GM15510 (cell line): ENCODE results near the gene SETD7.

ENCODE experiments used
- POLR2A ChIP-seq: IDR thresholded peaks from 3 replicates; pipeline ENCODE4 v1.6.1; 2011; ENCODE audit warnings: borderline replicate concordance; ENCODE audit not compliant: insufficient read length; ENCODE audit errors: extremely low read depth

SETD7 gene

GRCh38 chr4:139537292-139537691, 18.7 kb downstream of the SETD7 start:
- TF ChIP-seq POLR2A, result no peak

DNA sequence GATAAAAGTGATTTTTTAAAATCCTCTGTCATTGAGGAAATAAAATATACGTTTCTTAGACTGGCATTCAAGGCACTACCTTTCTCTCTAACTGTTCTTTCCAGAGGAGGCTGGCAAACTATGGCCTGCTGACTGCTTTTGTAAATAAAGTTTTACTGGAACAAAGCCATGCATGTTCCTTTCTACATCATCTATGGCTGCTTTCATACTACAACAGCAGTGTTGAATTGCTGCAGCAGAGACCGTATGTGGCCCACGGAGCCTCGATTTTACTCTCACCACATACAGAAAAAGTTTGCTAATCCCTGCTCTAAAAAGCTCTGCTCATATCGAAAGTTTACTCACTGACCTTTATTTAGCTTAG, 20.2 kb downstream of the SETD7 start:
- no peak for TF ChIP-seq POLR2A

DNA sequence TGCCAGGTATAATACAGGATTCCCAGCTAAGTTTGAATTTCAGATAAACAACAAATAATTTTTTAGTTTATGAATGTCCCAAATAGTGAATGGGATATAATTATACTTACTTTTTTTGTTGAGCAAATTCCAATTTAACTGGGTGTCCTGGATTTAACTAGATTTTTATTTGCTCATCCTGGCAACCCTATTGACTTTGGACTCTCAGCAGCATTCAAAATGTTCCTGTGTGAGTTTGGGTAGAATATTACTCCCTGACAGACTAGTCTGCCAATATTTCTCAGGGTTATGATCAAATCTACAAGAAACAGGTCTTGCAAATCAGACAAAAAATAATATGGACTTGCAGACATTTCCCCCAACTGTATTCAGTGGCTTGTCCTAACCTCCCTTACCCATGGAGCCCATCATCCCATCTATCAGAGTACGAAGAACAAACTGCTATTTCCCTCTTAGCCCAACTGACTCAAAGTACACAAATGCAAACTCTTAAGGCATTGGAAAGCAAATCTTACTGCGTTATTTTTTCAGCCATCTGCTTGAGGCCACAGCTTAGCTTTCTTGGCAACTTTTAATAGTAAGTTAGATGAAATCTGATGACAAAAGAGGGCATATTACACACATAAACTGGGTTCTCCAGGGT, 20.7 kb downstream of the SETD7 start:
- no peak for TF ChIP-seq POLR2A

GRCh38 chr4:139534287-139534950, 21.6 kb downstream of the SETD7 start:
- TF ChIP-seq POLR2A, result no peak

GRCh38 chr4:139533511-139533910, 22.5 kb downstream of the SETD7 start:
- no peak for TF ChIP-seq POLR2A

DNA sequence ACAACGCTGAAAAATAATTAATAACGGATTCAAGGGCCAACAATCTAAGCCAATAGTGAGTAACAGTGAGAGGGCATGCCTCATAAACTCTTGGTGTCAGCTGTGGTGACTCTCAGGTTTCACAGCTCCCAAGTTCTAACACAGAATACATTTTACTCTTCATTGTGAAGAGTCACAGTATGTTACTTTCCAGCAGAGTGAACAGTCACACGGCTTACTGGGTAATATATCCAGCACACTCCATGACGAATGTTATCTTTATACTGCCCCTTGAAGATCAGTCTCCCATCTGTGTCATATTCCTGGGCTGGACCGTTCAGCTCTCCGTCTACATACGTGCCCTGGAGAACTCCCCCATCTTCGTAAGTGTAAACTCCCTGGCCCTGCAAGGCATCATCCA, 23.1 kb downstream of the SETD7 start:
- TF ChIP-seq POLR2A, result no peak

DNA sequence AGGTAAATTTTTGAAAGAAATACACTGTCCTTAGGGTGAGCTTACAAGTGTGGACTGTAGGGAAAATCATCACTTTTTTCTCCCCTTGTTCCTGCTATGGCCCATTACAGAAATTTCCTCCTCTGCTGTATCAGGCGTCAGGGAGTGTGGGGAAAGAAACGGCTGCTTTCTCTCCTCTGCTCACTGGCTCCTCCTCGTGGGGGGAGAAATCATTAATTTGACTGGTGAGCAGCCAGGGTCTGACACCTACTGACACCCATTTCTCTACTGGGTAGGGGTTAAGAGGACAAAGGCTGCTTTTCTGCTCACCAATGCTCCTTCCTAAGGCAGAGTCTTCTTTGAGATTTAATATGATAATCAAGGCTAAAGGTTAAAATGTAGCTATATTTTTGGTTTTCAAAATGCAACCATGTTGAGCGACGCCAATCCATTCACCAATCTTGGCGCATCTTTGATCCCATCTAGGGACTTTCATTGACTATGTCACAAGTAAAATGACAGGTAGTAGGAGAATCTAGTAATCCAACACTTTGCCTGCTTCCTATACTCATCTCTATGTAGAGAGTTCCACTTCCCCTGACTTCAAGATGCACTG, 25.1 kb downstream of the SETD7 start:
- no peak for TF ChIP-seq POLR2A

DNA sequence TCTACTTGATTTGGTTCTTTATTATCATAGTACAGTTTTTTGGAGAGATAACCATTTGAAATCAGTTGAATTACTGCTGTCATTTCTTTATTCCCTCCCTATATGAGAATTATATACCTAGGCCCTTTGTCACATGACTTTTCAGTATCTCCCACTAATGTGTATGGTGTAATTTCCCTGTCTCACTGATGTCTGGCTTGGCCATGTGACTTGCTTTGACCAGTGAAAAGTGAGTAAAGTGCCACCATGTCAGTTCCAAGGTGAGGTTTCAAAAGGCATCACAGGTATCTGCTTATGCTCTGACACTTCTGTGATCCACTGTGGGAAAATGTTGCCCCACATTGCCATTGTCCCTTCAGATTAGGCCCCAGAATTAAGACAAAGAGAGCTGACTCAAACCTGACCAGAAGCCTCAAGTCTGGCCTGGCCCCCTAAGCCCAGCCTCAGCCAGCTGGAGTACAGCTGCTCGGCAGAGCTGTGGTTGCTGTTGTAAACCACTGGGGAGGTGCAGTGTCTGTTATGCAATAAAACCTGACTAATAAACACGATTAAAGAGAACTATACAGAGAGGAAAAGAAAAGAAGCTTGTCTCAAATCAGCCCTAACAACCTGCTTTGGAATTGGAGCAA, 27.5 kb downstream of the SETD7 start:
- TF ChIP-seq POLR2A, result no peak

- TF ChIP-seq POLR2A, result no peak
Measured at GRCh38 chr4:139526928-139527327, 29.1 kb downstream of the SETD7 start.

DNA sequence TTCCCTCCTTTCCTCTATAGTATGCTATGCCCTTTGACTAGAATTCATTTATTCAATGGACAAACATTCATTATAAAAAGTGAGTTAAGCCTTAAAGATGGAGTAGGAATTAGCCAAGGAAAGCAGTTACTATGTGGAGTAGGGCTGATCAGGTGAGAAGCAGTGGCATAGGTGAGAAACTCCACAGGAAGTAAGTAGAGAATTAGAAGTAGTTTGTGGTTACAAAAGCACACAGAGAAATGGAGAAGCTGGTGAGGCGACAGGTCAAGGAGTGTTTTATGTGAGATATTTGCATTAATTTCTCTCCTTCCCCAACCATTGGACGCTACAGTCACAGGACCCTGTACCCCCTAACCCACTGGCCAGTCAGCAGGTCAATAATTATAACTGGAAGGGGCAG, 30.6 kb downstream of the SETD7 start:
- TF ChIP-seq POLR2A, result no peak

- TF ChIP-seq POLR2A, result no peak
Measured at GRCh38 chr4:139524062-139524631, 31.9 kb downstream of the SETD7 start.

DNA sequence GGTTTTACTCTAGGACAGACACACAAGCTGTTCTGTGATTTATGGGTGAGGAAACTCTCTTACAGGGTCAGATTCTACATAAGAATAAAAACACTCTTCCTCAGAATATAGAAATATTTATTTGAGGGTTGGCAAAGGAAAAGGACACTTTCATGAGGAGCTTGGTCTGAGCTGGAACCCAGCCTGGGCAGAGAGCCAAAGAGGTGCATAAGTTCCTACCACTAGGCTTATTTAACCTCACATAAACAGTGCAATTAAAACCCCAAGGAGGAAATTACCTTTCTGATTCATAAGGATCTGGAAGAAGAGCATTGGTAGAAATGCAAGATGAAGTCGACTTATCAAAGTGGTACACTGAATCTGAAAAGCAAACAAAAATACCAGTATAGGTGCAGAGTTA, 32.9 kb downstream of the SETD7 start:
- no peak for TF ChIP-seq POLR2A

DNA sequence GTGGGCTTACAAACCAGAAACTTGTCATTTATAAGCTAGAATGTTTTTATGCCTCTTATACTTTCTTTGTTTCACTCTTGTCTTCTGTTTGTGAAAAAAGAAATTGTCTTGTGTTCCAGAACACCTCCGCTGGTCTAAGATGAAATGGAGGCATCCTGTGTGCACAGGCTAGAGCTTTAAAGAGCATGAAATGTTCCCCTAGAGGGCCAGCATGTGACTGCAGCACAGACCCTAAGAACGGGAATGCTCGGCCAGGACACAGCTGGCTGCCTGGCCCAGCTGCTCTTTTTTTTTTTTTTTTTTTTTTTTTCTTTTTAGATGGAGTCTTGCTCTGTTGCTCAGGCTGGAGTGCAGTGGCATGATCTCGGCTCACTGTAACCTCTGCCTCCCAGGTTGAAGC, 33.6 kb downstream of the SETD7 start:
- no peak for TF ChIP-seq POLR2A

DNA sequence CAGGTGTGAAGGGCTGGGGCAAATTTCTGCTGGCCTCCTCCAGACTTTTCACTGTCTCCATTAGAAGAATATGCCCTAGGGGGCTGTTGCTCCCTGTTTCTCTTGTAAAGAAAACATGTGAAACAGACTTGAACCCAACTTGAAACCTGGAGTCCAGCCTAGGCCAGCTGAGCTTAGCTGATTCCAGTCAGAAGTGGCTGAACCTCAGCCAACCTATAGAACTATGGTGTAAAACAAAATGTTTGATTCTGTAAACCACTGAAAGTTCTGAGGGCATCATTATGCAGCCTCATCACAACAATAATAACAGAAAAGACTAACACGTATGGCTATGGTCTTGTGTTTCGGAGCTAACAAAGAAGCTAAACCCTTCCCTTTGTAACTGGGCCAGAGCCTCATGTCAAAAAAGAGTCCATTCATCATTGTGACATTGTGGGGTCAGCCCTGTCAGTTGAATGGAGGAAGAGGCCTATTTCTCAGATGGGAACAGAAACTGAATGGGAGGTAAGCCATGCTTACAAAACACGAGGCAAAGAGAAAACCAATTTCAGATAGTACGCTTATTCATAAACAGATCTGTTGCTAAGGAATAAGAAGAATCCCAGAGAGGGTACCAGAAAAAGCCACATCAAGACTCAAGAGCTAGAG, 34.1 kb downstream of the SETD7 start:
- no peak for TF ChIP-seq POLR2A

GRCh38 chr4:139515531-139515958, 40.5 kb downstream of the SETD7 start:
- no peak for TF ChIP-seq POLR2A
